GM10266 (cell line): ENCODE measurements around the gene UBE2J1.

Source experiments
- DNase-seq: peaks from one replicate; pipeline ENCODE4 v3.0.0; 2012; ENCODE audit errors: extremely low spot score
- CTCF ChIP-seq: IDR thresholded peaks from 2 replicates; pipeline ENCODE4 v1.5.1; 2012; ENCODE audit warnings: mild to moderate bottlenecking, low read depth; ENCODE audit not compliant: control insufficient read depth, insufficient read depth; ENCODE audit errors: missing control alignments

UBE2J1 gene

DNA sequence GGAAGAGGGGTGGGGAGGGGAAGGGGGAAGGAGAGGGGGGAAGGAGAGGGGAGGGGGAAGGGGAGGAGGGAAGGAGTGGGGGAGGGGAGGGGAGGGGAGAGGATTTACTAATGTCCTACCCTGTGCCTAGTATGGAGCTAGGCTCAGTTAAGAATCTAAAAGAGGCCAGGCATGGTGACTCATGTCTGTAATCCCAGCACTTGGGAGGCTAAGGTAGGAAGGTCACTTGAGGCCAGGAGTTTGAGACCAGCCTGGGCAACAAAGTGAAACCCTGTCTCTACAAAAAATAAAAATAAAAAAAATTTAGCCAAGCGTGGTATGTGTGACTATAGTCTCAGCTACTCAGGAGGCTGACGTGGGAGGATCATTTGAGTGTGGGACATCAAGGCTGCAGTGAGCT is 13.0 kb downstream of the UBE2J1 start:
- no peak for DNase-seq

DNA sequence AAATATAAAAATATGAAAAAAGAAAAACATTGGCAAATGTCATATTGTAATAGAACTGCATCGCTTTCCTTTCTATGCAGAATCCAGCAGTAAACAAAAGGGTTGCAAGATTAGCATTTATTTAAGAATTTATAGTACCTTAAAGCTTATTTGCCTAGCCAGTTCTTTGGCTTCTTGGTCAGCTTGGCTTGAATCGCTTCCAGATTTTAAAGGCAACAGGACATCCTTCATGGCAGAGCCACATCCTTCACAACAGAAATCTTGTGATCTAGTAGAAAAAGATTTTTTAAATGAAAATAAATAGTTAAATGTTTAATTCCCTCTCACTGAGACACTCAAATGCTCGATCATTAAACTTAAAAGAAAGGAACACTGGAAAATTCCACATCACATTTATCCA is 17.4 kb downstream of the UBE2J1 start:
- no peak for TF ChIP-seq CTCF
- DNase-seq = no peak

More for the DNA sequence above, 13.0 kb downstream of the UBE2J1 start:
- no peak for TF ChIP-seq CTCF

- no peak for TF ChIP-seq CTCF
- no peak for DNase-seq
Observed at GRCh38 chr6:89330910-89331309, 21.6 kb downstream of the UBE2J1 start.

GRCh38 chr6:89328976-89329375 is 23.5 kb downstream of the UBE2J1 start:
- DNase-seq = no peak
- TF ChIP-seq CTCF = no peak

GRCh38 chr6:89324304-89324703 is 28.2 kb downstream of the UBE2J1 start:
- DNase-seq = no peak
- no peak for TF ChIP-seq CTCF

GRCh38 chr6:89323511-89323971 is 29.0 kb downstream of the UBE2J1 start:
- no peak for DNase-seq
- TF ChIP-seq CTCF = no peak

DNA sequence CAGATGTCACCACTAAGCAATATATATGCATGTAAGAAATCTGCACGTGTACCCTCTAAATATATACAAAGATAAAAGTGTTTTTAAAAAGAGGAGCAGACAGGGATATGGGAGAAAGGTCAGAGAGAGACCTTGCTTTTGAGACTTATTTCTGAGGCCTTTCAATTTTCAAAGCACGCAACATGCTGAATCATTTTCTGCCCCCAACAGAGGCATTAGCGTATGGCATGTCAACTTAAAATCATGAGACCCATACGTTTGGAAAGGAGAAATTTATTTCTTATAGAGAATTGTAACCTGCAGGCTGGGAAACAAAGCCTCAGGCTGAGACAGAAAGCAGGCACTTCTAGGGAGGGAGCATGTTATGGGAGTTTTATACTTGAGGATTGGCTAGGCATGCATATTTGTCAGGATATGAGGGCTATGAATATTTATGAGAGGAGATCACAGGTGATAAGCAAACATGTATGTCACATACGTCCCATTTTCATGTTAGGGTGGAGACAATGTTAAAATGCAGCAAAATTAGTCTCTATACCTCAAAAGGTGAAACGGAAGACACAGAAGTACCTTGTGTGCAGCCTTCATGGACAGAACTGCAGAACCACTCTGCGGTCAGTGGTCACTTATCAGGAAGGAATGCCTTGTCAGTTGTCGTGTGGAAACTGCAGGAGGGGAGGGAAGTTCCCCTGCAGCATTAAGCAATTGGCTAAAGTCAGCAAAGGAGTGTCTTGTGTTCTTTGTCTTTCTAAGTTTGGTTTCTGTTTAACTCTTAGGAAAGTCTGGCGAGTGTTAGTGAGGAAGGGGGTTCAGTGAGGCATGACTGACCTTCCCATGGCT is 31.2 kb downstream of the UBE2J1 start:
- no peak for DNase-seq

More for the DNA sequence above, 31.2 kb downstream of the UBE2J1 start:
- TF ChIP-seq CTCF = no peak
